LNCaP clone FGC (cell line): ENCODE data around the gene DLD.
"Not testable (repeated sequence)": the region's sequence is repeated elsewhere in the genome, so short reads cannot be mapped to it uniquely, and the experiment has no call there.

Experiments used
- DNase-seq: peaks from one replicate; pipeline ENCODE4 v3.0.0-alpha.2; 2011; ENCODE audit warnings: low read depth
- H3K4me3 ChIP-seq: 2 replicates; pipeline ENCODE4 v1.5.1; 2011; ENCODE audit warnings: mild to moderate bottlenecking, low read depth, low read length, control low read depth
- TF ChIP-seq, protein P1 (sequence below): IDR thresholded peaks from 2 replicates; pipeline ENCODE4 v1.5.1; 2012; ENCODE audit warnings: mild to moderate bottlenecking; ENCODE audit not compliant: control insufficient read depth, insufficient read depth; ENCODE audit errors: extremely low read depth

The DLD gene

DNA sequence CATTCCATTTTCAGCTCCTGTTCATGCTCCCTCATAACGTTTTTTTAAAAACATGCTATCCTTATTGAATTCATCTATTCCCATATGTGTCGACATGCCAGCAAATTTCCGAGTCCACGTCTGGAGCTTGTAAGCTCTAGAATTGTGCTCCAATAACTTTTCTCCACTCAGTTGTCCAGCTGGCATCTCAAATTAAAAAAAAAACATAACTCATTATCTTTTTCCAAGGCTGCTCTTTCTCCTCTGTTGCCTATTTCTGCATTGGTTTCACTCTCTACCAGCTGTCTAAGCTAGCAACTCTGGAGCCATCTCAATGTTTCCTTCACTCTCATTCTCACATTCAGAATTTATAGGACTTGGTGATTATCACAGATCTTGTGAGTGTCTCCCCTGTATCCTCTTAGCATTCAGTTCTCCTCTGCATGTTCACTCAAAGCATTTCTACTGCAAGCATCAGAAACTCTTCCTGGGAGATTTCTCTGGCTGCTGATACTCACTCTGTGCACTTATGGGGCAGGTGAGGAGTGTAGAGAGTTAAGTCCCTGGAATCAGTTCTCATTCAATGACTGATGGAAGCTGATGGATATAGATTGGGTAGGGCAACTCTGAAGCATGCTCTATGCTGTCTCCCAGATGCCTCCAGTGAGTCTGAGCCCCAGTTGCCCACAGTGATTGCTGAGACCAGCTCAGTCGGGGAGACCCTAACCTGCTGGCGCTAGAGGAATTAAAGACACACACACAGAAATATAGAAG, 6.7 kb upstream of the DLD start:
- no peak overlapping the region for H3K4me3 ChIP-seq
- TF ChIP-seq, protein P1, sequence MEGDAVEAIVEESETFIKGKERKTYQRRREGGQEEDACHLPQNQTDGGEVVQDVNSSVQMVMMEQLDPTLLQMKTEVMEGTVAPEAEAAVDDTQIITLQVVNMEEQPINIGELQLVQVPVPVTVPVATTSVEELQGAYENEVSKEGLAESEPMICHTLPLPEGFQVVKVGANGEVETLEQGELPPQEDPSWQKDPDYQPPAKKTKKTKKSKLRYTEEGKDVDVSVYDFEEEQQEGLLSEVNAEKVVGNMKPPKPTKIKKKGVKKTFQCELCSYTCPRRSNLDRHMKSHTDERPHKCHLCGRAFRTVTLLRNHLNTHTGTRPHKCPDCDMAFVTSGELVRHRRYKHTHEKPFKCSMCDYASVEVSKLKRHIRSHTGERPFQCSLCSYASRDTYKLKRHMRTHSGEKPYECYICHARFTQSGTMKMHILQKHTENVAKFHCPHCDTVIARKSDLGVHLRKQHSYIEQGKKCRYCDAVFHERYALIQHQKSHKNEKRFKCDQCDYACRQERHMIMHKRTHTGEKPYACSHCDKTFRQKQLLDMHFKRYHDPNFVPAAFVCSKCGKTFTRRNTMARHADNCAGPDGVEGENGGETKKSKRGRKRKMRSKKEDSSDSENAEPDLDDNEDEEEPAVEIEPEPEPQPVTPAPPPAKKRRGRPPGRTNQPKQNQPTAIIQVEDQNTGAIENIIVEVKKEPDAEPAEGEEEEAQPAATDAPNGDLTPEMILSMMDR = no peak
- no peak for DNase-seq

DNA sequence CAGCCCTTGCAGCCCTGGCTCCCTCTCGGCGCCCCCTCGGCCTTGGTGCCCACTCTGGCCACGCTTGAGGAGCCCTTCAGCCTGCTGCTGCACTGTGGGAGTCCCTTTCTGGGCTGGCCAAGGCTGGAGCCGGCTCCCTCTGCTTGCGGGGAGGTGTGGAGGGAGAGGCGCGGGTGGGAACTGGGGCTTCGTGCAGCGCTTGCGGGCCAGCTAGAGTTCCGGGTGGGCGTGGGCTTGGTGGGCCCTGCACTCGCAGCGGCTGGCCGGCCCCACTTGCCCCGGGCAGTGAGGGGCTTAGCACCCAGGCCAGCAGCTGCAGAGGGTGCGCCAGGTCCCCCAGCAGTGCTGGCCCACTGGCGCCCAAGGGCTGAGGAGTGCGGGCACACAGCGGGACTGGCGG, 3.2 kb upstream of the DLD start:
- not testable (repeated sequence) for DNase-seq, H3K4me3 ChIP-seq

DNA sequence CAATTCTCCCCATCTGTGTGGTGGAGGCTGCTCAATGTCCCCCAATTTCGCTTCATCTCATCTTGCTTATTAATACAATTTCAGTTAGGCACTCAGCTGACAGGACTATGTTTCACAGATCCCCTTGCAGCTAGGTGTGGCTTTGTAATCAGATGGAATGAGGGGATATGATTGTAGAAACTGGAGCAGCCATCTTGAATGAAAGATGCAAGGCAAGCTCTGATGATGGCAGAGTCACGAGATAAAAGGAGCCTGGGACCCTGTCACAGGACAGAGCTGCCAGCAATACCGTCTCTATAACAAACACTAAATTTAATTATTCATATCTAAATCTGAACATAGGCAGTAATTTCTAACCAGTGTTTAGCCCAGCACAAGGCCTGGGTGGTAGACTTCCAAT, 991 bp upstream of the DLD start:
- DNase-seq = no peak
- TF ChIP-seq, protein P1 = no peak
- H3K4me3 ChIP-seq = no peak overlapping the region

DNA sequence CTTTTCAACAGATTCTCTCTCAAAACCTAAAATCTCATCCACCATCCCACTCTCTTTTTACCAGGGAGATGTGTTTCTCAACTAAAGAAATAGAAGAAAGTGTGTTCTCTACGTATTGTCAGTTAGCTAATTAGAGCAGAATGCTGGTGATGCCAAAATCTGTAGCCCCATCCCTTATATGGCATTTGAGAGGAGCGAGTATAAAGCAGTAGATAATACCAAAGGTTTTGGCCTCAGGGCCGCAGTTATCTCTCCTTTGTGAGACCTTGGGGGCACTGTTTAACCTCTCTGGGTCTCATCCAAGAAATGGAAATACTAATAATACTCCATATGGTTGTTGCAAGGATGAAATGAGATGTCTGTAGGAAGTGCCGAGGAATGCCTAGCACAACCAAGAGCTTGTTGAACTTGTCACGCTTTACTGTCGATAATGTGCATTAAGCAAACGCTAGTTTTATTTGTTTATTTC, 456 bp upstream of the DLD start:
- no peak for DNase-seq
- peak overlapping the region; percentile 84 for H3K4me3 ChIP-seq
- TF ChIP-seq, protein P1 = no peak

DNA sequence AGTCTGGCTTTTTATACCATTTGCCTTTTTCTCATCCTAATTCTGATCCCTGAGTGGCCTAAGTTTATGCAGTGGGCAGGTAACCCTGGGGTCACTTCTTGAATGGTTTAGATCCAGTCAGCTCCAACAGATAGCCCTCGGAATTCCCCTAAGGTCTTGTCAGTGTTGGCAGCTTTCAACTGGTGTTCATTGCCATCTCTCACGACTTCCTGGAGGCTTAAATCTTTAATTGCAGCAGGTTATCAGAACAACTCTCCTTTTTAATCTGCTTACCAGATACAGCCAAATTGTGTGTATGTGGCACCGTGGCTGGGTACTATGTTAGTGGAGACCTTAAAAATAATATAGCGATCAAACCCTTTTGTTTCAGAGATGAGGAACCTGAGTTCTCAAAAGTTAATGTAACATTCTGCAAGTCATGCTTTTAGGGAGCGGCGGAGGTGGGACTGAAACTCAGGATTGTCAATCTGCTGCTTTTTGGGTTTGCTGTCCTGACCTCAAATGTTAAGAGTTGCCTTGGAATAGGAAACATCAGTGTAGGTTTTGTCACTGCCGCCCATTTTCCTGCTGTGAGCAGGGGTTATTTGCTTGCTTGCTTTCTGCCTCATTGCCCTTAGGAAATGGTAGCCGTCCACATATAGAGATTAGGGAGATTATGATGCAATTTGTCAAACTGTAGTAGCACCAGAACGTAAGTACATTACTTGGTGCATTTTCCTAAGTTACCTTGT, 818 bp downstream of the DLD start:
- H3K4me3 ChIP-seq = peak overlapping the region; percentile 84
- TF ChIP-seq, protein P1 = no peak
- no peak for DNase-seq

DNA sequence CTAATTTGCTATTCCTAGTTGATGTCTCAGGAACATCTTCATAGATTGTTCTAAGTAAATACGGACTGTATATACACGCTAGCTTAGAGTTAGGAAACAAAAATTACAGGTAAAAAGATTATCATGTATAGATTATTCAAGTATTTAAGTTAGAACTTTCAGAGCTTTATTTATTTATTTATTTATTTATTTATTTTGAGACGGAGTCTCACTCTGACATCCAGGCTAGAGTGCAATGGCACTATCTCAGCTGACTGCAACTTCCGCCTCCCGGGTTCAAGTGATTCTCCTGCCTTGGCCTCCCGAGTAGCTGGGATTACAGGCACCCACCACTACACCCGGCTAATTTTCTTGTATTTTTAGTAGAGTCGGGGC, 1.4 kb downstream of the DLD start:
- DNase-seq = not testable (repeated sequence)
- peak overlapping the region; percentile 84 for H3K4me3 ChIP-seq

DNA sequence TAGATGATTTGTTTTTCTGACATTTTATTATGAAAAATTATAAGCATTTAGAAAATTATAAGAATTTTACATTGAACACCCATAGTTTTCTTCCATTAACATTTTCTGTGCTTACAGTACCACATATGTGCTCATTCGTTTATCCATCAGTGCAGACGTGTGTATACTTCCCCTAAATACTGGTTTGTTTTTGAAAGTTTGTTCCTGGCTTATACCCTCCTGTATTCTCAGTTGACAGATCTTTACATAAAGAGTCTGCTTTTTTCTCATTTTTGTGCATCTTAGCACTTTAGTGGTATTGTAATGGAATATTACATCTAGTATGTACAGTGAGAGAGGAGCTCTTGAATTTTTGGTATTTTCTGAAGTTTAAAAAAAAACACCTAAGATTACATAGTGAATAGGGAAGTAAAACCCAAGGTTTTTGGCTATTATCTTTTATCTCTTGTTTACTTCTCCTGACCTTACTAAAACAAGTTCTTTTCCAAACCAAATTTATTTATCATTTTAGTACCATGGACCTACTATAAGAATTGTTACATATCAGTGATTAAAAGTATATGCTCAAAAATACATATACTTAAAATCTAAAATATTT, 8.1 kb downstream of the DLD start:
- TF ChIP-seq, protein P1 = no peak
- no peak for DNase-seq
- H3K4me3 ChIP-seq = no peak overlapping the region
